Progenitor cell of endocrine pancreas (in vitro differentiated cells): ENCODE results near the gene MRRF. TPM values are rescaled to one million over a fixed set of nuclear protein-coding genes. Genes with fewer than 3 reads are reported as not detected.

Source experiments
- DNase-seq: peaks from one replicate; pipeline ENCODE4 v3.0.0; 2021; ENCODE audit warnings: low spot score; ENCODE audit not compliant: unreplicated experiment
- H3K27ac Mint-ChIP-seq: 2 replicates; pipeline ENCODE4 v1.8.0; 2021; ENCODE audit warnings: mild to moderate bottlenecking, moderate library complexity, mixed read lengths
- H3K27me3 Mint-ChIP-seq: 2 replicates; pipeline ENCODE4 v1.8.0; 2021; ENCODE audit warnings: mixed read lengths
- H3K36me3 Mint-ChIP-seq: 2 replicates; pipeline ENCODE4 v1.8.0; 2022; ENCODE audit warnings: mixed read lengths; ENCODE audit not compliant: insufficient read depth
- H3K4me1 Mint-ChIP-seq: 2 replicates; pipeline ENCODE4 v1.8.0; 2021; ENCODE audit warnings: low read depth, mixed read lengths
- H3K4me3 Mint-ChIP-seq: 2 replicates; pipeline ENCODE4 v1.8.0; 2021; ENCODE audit warnings: low read depth, mild to moderate bottlenecking, moderate library complexity, mixed read lengths
- H3K9me3 Mint-ChIP-seq: 2 replicates; pipeline ENCODE4 v1.8.0; 2021; ENCODE audit warnings: low read depth, mixed read lengths
- total RNA-seq: library from RNA; stranded (reverse); gene quantifications from 2 replicates; pipeline ENCODE4 v1.2.1, GENCODE V29; 2021
- TF ChIP-seq, protein P1 (sequence below): fragments of 200-600 bp; sonication (generic); IDR thresholded peaks from one replicate; pipeline ENCODE4 v1.5.0; 2021; ENCODE audit warnings: antibody characterized with exemption, mild to moderate bottlenecking; ENCODE audit not compliant: unreplicated experiment

The MRRF gene
- total RNA-seq, 1 donor from 2014 or later = 34.3 TPM

DNA sequence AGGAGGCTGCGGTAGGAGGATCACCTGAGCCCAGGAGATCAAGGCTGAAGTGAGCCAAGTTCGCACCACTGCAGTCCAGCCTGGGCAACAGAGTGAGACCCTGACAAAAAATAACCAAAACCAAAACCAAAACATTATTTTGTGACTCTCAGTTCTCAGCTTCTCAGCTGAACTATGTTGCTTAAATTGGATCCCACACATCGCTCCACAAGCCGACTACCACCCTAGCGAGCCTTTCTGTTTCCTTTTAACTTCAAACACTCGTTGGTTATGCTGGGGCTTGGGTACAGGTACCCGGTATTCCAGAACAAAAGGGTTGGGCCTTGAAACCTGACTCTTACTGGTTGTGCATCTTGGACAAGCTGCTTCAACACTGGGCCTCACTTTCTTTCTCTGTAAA lies 102.4 kb downstream of the MRRF start:
- H3K4me3 Mint-ChIP-seq = no peak overlapping the region
- H3K9me3 Mint-ChIP-seq = no peaks in the 10 kb centered on the region
- no peaks in the 10 kb centered on the region for H3K36me3 Mint-ChIP-seq
- H3K4me1 Mint-ChIP-seq = peaks cover 2% of the 10 kb centered on the region
- peaks cover 34% of the 10 kb centered on the region for H3K27me3 Mint-ChIP-seq
- H3K27ac Mint-ChIP-seq = no peak overlapping the region
- no peak for DNase-seq
- TF ChIP-seq, protein P1, sequence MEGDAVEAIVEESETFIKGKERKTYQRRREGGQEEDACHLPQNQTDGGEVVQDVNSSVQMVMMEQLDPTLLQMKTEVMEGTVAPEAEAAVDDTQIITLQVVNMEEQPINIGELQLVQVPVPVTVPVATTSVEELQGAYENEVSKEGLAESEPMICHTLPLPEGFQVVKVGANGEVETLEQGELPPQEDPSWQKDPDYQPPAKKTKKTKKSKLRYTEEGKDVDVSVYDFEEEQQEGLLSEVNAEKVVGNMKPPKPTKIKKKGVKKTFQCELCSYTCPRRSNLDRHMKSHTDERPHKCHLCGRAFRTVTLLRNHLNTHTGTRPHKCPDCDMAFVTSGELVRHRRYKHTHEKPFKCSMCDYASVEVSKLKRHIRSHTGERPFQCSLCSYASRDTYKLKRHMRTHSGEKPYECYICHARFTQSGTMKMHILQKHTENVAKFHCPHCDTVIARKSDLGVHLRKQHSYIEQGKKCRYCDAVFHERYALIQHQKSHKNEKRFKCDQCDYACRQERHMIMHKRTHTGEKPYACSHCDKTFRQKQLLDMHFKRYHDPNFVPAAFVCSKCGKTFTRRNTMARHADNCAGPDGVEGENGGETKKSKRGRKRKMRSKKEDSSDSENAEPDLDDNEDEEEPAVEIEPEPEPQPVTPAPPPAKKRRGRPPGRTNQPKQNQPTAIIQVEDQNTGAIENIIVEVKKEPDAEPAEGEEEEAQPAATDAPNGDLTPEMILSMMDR = no peak

DNA sequence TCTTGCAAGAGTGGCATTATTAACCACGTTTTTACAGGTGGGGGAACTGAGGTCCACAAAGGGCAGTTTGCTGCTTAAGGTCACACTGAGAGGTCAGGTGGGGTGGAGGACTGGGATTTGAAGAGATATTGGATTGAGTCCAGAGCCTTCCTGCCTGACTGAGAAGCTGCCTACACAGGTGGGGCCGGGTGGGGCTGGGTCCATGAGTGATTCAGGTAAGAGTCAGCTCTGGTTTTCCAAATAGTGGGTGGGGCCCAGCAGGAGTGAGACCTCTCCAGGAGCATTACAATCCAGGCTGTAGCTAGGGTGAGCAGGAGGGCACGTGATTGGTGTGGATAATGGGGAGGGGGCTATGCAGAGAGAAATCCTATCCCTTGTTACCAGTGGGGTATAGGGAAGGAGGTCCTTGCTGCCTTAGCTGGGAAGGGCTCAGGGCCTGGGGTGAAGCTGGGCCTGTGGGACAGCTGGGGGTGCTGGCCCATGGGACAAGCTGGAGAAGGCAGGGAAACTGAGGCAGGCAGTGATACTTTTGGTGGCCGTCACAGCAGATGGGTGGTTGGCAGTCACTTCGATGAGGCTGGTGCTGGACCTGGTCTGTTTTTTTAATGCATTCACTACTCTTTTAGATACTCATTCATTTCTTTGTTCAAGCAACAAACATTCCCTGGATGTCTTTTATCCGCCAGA lies 103.2 kb downstream of the MRRF start:
- DNase-seq = no peak
- Mint-ChIP-seq H3K27me3 (peaks cover 43% of the 10 kb centered on the region), H3K4me1 (peaks cover 2% of the 10 kb centered on the region), H3K36me3 (no peaks in the 10 kb centered on the region), H3K27ac (no peak overlapping the region), H3K9me3 (no peaks in the 10 kb centered on the region), H3K4me3 (no peak overlapping the region)
- TF ChIP-seq, protein P1 = no peak

DNA sequence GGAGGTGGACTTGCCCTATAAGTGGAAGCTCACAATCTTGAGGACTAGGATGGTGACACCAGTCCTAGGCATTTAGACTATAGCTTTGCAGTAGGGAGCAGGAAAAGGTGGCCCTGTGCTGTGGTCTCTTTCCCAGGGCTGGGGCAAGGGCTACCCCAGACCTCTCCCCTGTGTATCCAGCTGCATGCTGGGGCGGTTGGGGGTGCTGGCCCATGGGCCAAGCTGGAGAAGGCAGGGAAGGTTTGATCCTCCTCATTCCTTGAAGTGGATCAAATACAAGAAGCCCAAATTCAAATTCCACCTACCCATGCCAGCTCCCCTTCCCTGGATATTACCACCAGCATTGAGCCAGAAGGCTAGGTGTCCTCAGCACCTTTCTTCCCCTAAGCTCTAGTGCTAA lies 104.0 kb downstream of the MRRF start:
- no peak for DNase-seq
- peaks cover 43% of the 10 kb centered on the region for H3K27me3 Mint-ChIP-seq
- H3K9me3 Mint-ChIP-seq = no peaks in the 10 kb centered on the region
- H3K4me1 Mint-ChIP-seq = peaks cover 2% of the 10 kb centered on the region
- no peaks in the 10 kb centered on the region for H3K36me3 Mint-ChIP-seq
- TF ChIP-seq, protein P1 = no peak
- no peak overlapping the region for H3K27ac Mint-ChIP-seq
- H3K4me3 Mint-ChIP-seq = no peak overlapping the region

DNA sequence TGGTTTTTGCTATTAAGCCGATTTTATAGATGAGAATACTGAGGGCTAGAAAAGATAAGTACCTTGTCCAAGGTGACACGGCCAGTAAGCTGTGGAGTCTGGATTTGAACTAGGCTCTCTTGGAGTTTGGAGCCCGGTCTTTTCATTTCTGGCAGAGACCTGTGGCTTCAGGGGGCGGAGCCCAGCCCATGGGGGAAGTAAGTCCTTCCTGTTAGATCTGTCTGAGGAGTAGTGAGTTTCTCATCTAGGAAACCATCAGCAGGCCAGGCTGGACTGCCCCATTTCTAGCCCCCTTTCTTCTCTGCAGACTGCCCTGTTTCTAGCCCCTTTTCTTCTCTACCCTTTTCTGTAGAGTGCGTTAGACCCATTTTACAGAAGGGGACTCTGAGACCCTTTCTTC lies 105.6 kb downstream of the MRRF start:
- Mint-ChIP-seq H3K4me1 (peaks cover 2% of the 10 kb centered on the region), H3K27ac (no peak overlapping the region), H3K27me3 (peaks cover 53% of the 10 kb centered on the region), H3K4me3 (no peak overlapping the region), H3K36me3 (no peaks in the 10 kb centered on the region), H3K9me3 (no peaks in the 10 kb centered on the region)
- no peak for DNase-seq
- TF ChIP-seq, protein P1 = no peak

DNA sequence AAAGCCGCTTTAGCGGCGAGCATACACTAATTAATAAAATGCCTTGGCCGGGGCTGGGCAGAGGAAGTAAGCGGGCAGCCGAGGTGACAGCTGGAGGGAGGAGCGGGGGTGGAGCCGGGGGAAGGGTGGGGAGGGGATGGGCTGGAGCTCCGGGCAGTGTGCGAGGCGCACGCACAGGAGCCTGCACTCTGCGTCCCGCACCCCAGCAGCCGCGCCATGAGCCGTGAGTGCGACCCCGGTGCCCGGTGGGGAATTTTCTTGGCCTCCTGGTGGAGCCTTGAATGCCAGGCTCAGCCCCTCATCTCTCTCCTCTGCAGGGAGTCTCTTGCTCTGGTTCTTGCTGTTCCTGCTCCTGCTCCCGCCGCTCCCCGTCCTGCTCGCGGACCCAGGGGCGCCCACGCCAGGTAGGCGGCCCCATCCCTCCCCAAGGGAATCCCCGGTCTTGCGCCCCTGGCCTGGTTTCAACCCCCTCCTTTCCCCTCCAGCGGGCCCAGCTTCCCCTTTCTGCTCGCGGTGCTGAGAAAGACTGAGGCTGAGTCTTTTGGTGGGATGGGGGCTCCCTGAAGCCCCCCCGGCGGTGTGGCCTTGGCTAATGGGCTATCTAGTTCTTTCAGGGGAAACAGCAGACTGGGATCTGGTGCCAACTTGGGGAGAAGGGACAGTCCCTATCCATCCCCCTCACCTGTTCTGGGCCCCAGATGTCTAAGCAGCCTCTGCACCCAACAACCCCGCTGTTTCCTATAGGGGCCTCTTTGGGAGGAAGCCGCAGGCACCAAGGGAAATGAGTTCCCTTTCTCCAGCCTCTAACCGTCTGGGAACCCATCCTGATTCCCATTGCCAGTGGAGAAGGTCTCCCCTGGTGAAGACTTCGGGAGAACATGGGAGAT lies 106.4 kb downstream of the MRRF start, which contains the start of gene PTGS1:
PTGS1 (plus strand) TSS at position 156 of the 887 bp plus-strand sequence; CDS start at position 217, 61 bp downstream.
- no peak within 1 kb of the TSS for H3K27ac Mint-ChIP-seq
- no peak for DNase-seq
- peaks cover 8% of the 10 kb centered on the region for H3K4me1 Mint-ChIP-seq
- peaks cover 58% of the 10 kb centered on the region for H3K27me3 Mint-ChIP-seq
- no peaks in the 10 kb centered on the region for H3K9me3 Mint-ChIP-seq
- no peaks in the 10 kb centered on the region for H3K36me3 Mint-ChIP-seq
- TF ChIP-seq, protein P1 = no peak
- H3K4me3 Mint-ChIP-seq = no peak within 1 kb of the TSS
